Skin of body (tissue), 2 donors: Measurements from ENCODE around the gene NUDT1. TPM values are rescaled to one million over a fixed set of nuclear protein-coding genes. Genes with fewer than 3 reads are reported as not detected.

Experiments used
- DNase-seq: peaks from one replicate; lab custom pipeline; 2025; lab: John Stamatoyannopoulos, UW
- total RNA-seq: library from RNA; depleted of rRNA; stranded (reverse); fragments of >200 nt; gene quantifications from one replicate; pipeline ENCODE4 v1.2.3, GENCODE V29; 2014

The NUDT1 gene
- total RNA-seq, 1 donor from 2014 or later: 18.8 TPM

DNA sequence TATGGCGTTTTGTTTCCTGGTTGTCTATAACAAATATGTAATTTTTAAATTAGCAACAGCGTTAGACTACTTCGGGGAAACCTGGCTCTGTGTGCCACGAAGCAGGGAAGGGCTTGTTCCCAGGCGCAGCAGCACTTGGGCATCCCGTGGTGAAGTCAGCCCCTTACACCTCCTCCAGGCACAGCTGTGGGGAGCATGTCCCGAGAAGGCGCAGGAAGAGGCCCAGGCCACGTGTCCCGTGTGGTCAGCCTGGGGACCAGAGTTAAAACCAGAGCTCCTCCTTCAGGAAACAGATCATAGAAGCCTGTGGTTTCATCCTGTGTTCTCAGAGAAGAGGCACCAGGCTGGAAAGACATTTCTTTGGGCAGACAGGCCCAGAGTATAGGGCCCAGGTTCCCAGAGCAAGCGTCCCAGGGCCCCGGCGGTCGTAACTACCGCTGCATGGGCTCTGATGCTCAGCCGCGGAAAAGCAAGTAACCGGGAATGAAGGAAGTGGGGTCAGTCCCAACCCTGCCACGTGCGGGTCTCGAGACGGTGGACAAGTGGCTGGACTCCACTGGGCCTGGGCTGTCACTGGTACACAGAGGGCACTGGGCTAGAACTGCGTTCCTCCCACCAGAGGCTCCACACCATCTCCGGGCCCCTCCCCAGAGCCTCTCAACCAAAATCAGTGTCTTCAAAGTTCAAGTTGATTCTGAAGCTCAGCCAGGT lies 7.1 kb downstream of the NUDT1 start:
- peak; percentile 92 for DNase-seq

DNA sequence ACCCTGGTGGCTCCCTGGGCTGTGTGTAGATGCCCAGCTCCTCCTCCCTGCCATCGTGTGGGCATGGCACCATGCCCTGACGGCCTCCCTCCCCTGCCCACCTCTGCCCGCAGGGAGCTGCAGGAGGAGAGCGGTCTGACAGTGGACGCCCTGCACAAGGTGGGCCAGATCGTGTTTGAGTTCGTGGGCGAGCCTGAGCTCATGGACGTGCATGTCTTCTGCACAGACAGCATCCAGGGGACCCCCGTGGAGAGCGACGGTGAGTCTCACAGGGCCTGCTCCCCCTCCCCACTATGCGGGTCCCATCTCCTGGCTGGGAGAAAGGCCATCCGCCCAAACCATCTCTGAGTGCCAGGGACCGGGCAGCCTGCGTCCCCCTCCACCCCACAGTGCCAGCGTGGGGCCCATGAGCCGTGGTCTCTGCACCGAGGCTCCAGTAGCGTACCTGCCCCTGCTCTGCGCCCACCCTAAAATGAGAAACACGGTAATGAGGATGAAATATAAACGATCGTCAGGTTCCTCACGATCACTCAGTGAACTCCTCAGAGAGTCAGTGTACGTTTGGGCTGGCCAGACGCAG lies 7.8 kb downstream of the NUDT1 start:
- no peak for DNase-seq

DNA sequence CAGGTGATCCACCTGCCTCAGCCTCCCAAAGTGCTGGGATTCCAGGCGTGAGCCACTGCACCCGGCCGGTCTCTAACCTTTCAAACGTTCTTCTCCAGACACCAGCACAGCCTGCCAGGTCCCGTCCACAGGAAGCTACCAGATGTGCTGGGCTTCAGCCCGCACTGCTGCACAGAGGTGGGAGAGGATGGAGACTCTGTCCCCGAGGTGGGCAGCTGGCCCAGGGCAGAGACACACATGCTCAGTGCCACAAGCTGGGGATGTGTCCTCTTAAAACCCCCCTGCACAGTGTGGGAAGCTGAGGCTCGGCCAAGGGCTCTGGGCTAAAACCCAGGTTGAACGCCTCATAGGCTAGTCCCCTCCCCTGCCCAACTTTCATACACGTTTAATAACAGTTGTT lies 9.4 kb downstream of the NUDT1 start:
- no peak for DNase-seq

DNA sequence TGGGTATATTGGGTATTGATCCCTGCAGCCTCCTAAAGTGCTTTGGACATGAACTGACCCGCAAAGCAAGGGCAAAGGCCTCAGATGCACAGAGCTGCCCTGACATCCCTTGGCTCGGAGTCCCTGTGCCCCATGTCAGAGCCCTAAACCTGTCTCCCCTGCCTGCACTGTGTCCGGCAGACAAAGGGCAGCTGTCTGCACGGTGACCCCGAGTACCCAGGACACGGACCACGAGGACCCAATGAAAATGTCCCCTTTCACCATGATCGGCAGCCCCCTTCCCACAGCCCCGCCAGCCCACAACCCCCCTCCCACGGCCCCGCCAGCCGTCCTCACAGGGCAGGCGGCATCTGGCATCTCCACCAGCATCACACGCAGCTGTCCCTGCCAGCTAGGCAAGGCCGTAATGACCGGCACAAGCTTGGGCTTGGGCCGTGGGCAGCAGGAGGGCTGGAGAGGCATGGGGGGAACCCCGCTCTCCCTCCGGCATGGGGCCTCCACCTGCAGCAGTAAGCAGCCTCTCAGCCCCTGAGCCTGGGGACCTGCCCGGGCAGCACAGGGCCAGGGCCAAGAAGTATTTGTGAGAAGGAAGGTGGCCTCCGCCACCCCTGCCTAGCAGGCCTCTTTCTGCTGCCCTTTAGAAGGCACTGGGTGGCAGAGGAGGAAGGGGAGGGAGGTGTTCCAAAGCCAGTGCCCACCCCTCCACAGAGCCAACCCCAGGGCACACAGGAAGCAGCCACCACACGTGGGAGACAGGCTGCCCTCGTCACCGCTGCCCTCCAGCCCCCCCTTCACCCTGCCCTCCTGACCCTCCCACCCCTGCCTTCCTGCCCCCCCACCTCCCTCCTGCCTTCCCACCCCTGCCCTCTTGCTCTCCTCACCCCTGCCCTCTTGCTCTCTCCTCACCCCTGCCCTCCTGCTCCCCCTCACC lies 10.1 kb downstream of the NUDT1 start:
- DNase-seq: no peak

DNA sequence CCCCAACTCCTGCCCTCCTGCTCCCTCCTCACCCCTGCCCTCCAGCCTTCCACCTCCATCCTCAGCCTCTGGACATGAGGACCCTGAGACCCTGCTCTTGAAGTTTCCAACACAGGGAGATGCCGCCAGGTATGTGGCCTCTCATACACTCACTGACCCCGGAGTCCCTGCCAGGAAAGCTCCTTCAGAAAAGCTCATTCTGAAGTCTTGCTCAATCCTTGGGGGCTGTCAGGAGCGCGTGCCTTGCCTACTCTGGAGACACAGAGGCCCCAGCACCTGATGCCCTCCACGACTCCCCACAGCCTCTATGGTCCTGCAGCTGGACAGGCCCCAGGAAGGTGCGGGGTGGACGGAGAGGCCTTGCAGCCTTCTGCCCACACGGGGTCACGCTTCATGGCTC lies 11.0 kb downstream of the NUDT1 start:
- no peak for DNase-seq

DNA sequence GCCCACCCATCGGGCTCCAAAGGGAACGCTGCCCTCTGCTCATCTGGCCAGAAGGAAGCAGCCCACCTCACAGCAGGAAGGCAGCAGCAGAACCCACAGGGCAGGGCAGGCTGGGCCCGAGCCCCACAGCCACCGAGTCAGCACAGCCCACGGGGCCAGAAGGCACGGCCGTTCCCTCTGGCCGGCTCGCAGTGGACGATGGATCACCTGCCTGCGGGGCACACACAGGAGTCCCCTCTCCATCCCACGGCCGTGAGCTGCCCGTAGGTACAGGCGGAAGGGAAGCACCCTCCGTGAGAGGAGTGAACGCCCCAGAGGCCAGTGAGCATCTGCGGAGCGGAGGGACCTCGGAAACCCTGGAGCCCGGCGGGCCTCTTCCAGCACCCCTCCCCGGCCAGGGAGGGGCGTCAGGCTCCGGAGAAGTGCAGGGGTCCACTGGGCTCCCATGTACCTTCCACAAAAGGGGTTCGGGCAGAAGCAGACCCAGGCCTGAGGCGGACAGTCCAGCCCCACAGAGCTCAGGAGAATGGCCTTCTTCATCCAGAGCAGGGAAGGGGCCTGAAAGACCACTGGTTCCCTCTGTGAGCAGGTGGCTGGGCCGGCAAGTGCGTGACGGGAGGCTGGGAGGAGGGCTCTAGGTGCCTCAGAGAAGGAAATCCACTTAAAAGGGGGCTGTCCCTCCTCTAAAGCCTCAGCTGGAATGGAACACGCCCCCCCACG lies 11.7 kb downstream of the NUDT1 start:
- DNase-seq: no peak

DNA sequence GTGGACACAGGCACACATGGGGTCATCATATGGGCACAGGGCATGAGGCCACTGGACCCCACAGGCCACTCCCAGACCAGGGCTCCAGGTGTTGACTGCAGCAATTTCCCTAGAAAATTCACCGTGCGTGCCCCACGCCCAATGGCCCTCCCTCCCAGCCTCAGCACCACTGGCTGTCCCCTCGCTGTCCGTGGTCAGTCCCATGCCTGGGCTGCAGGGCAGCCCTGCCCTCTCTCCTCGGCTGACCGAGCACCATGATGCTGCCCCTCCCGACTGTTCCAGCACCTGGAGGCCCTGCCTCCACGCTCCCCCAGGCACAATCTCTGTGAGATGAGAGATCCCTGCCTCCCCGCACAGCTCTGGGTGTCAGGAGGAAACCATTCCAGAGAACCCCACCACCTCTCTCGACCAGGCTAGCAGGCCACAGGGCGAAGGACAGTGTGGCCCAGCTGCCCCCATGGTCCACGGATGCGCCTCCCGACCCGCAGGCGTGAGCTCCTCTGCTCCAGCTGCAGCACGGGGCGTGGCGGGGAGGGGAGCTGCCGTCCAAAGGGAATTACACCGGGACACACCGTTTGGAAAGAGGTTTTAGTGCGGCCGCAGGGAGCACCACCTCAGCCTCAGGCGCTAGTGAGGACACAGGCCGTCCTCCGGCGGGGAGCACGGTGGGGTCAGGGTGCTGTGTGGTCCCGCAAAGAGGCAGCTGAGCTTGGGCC lies 12.6 kb downstream of the NUDT1 start:
- no peak for DNase-seq

DNA sequence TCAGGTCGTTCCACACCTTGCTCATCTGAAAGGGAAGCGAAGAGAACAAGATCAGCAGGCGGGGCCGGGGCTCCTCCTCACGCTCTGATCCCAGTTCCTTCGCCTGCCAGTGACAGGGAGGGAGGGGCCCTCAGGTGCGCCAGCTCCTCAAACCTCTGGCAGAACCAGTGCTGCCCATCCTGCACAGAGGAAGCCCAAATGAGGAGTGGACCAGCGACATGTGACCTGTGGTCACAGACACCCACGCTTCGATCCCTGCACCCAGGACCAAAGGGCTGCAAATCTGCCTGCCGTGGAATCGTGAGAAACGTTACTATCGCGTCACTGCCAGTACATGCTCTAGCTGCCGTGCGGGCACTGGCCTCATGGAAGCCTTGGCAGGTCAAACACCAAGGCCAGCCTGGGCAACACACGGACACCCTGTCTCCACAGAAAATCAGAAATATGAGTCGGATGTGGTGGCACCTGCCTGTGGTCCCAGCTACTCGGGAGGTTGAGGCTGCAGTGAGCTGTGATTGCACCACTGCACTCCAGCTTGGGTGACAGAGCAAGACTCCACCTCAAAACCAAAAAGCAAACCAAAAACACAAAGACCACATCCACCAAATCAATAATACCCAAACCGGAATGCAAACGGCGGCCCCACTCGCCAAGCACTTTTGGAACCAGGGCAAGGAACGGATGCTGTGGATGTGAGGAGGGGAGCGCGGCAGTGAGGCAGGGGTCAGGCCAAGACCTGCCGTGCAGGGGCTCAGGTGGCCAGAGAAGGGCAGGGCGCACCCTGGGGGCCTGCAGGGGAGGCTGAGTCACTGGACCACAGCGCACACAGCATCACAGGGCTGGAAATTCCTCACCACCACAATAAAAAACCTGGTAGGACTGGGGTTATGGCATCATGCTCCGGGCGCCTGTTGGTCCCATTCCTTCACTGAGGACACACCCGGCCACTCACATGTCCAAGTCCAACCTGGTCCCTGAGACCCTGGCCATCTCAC lies 13.4 kb downstream of the NUDT1 start:
- no peak for DNase-seq

DNA sequence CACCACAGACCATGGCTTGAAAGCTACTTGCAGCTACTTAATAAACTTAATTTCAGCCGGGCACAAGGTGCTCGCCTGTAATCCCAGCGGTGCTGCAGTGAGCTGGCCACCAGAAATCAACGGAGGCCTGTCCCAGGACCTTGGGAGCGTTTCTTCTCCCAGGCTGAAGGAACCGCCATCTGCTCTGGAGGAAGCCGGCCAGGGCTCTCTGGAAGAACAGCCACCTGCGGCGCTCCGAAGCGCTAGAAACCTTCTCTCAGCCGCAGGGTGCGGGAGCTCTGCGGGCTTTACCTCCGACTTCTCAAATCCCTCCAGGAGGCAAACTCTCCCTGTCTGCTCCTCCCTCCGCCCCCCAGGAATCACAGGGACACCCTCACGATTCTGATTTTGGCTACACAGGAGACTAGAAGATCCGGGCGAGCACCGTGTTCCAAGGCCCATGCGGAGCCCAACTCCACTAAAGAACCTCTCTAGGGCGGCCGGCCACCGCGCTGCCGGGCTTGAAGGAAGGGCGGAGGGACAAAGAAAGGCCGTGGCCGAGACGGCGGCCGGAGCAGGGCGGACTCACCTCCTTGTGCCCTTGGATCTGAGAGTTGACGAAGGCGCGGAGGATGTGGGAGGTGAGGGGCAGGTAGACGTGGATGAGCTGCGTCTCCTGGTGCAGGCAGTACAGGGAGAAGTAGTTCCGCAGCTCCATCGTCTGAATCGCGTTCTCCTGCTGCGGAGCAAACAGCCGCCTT lies 14.4 kb downstream of the NUDT1 start:
- no peak for DNase-seq

DNA sequence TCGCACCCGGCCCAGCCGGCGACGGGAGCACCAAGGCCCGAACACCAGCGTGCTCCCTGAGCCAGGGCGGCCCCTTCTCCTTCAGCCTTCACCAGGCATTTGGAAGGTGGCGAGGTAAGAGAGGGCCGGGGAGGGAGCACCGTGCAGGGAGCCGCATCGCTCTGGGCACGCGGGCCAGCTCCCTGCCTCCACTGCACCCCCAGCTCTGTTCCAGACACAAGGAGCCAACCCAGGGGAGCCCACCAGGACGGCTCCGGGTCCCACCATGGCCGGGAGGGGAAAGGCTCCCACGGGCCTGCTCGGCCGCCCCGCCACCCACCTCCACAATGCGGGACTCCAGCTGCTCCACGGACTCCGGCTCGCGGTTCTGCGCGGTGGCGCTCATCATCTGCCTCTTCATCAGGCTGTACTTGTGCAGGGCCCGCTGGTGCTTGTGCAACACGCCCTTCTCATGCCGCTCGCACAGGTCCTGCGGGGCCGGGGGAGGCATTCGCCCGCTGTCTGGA lies 15.1 kb downstream of the NUDT1 start:
- no peak for DNase-seq

DNA sequence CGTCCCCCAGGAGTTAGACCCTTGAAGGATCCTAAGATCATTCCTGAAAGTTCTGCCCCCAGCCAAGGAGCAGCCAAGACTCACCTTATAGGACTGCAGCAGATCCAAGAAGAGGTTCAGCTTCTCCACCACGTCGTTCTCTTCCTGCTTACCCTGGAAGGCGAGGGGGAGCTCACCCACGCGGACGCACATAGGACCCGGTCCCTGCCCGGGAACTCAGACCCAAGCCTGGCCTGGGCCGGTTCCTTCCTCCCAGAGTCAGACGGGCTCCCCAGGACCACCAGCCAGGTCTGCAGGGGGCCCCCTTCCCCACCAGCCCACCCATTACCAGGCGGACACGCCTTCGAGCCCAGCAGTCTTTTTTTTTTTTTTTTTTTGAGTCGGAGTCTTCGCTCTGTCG lies 15.6 kb downstream of the NUDT1 start:
- DNase-seq: no peak

DNA sequence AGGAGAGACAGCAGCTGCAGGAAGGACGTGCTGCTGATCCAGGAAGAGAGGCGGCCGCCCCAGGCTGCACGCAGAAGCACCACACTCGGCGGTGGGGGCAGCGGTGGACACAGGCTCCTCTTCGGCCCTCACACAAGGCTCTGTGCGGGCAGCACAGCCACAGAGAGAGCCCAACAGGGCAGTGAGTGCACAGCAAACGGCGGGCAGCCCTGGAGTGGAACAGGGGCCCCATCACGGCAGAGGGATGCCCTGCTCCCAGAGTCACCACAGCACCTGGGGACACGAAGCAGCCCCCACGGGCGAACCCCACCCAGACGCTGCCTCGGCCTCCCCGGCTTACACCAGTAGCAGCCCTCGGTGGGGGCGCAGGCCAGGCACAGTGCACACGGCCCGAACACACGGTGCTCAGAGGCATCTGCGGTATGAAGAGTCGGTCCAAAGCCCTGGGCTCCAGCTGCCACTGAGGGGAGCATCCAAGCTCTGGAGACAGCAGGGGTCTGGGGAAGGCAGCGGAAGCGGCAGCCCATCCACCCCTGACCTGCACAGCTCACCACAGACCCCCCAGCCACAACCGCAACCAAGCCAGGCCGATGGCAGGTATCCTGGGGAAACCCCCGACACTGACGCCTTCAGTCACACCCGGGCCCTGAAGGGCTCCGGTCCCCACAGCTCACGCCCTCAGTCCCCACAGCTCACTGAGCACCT lies 16.8 kb downstream of the NUDT1 start:
- no peak for DNase-seq

DNA sequence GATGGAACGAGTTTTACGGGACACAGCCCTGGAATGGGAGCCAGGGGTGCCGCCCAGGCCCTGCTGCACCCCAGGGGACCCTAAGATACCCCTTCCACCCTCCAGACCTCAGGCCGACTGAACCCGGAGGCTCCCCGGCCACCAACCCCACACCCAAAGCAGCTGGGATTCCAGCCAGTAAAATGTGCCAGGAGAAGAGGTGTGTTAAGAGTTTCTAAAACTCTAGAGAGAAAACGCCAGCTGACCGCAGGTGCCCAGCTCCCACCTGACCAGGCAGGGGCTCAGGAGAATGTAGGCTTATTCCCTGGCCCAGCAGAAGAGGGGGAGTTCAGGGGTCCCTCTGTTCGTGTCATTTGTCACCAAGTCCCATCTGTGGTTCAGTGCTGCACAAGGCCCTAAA lies 17.5 kb downstream of the NUDT1 start:
- DNase-seq: no peak

DNA sequence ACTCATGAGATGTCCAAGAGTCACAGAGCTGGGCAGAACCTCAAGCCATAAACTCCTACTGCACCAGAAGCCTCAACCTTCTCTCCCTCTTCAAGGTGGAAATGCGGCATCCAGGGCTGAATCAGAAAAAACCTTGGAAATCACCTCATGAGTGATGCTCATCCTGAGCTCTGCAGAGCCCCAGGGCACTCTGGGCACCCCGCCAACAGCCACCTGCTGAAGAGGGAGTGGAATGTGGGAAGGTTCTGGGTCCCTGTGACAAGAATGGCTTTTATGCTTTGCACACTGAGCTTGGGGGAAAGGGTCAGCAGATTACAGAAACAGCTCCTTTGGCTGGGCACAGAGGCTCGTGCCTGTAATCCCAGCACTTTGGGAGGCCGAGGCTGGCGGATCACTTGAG lies 18.8 kb downstream of the NUDT1 start:
- no peak for DNase-seq

DNA sequence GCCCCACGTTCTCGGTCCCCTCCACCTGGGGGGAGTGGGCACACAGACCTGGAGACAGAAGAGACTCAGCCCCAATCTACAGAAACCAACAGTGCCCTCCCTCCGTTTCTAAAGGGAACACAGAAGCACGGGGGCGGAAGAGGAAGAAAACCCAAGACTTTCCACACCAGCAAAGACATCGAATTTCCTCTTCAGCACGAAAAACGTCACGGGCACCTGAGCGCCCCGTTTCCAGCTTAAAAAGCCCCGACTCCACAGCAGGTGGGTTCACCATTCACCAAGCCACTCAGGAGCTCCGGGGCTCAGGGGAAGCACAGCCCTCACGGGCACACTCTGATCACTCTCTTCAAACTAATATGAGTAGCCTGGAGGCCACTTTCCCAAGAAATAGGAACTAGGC lies 19.6 kb downstream of the NUDT1 start:
- DNase-seq: no peak

DNA sequence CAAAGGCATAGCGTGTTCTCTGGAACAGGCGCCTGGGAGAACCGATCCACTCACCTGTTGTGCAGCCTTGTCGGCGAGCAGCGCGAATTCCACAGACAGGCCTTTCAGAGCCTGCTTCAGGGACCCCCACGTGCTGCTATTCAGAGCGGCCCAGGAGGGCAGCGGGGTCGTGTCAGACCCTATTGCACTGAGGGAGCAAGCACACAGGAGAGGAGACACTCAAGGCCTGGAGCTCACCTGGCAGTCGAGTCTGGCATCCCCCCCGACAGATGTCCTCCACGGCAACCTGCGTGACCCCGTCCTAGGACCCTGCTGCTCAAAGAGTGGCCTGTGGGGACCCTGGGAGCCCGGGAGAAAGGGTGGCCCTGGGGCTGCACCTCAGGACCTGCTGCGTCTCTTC lies 21.1 kb downstream of the NUDT1 start:
- no peak for DNase-seq

DNA sequence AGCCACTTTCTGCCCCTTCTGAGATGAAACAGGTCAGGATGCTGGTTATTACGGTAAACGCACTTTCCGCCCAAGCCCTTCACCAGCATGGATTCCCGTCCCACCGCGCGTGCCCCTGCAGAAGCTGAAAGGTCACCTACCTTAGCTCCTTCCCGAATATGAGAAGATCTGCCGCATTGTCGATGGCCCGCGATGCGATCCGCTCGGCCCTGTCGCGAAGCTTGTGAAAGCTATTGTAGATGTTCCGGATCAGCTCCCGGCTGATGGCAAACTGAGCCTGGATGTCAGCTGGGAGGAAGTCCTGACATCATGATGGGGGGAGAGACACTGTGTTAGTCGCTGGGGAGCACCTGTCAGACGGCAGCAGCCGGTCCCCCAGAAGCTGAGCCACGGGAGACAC lies 22.1 kb downstream of the NUDT1 start:
- DNase-seq: no peak

DNA sequence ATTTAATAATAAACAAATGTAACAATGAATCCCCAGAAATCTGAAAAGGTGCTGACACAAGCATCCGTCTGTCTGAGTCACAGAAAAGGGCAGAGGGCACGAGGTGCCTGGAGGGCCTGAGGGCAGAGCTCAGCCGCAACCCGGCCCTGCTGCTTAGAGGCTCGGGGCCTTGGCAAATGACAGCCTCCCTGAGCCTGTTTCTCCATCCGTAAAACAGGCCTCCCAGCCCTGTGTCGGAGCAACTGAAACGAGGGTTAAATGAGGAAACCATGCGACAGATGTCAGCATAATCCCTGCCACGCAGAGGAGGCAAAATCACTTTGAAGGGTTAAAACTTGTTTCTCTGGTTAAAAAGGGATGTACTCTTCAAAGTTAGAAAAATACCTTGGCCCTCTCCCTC lies 24.9 kb downstream of the NUDT1 start:
- DNase-seq: no peak
